Epithelial cell of esophagus (primary cell): ENCODE measurements around the gene ETFA.

ENCODE experiments used
- DNase-seq: peaks from one replicate; pipeline ENCODE4 v3.0.0; 2010; ENCODE audit warnings: low read depth
- H3K4me3 ChIP-seq: 2 replicates; pipeline ENCODE4 v1.5.1; 2011; ENCODE audit warnings: mild to moderate bottlenecking, low read length, control low read depth
- CTCF ChIP-seq: IDR thresholded peaks from 2 replicates; pipeline ENCODE4 v1.5.1; 2011; ENCODE audit warnings: low read depth, mild to moderate bottlenecking, low read length, control low read depth, inconsistent platforms; ENCODE audit not compliant: insufficient read depth; ENCODE audit errors: missing control alignments

Gene ETFA

GRCh38 chr15:76193934-76194333 is 117.3 kb downstream of the ETFA start:
- no peak overlapping the region for H3K4me3 ChIP-seq
- no peak for TF ChIP-seq CTCF

GRCh38 chr15:76192715-76193114 is 118.6 kb downstream of the ETFA start:
- no peak overlapping the region for H3K4me3 ChIP-seq
- TF ChIP-seq CTCF: no peak
- no peak for DNase-seq

More at GRCh38 chr15:76193934-76194333, 117.3 kb downstream of the ETFA start:
- no peak for DNase-seq

- no peak for DNase-seq
- H3K4me3 ChIP-seq: no peak overlapping the region
- TF ChIP-seq CTCF: no peak
Observed at GRCh38 chr15:76191539-76192244, 119.6 kb downstream of the ETFA start.

- peak; percentile 89 for TF ChIP-seq CTCF
- H3K4me3 ChIP-seq: peak overlapping the region; percentile 44
- peak; percentile 74 for DNase-seq
Observed at GRCh38 chr15:76190751-76191538, 120.3 kb downstream of the ETFA start.

GRCh38 chr15:76190070-76190564 is 121.2 kb downstream of the ETFA start:
- H3K4me3 ChIP-seq: no peak overlapping the region
- TF ChIP-seq CTCF: no peak
- no peak for DNase-seq

GRCh38 chr15:76189106-76189505 is 122.2 kb downstream of the ETFA start:
- DNase-seq: no peak
- TF ChIP-seq CTCF: no peak
- no peak overlapping the region for H3K4me3 ChIP-seq

- no peak for DNase-seq
- no peak for TF ChIP-seq CTCF
- H3K4me3 ChIP-seq: no peak overlapping the region
Observed at GRCh38 chr15:76187163-76187562, 124.1 kb downstream of the ETFA start.
